ENCODE results near the gene ZNRF1. TPM values are rescaled to one million over a fixed set of nuclear protein-coding genes. Genes with fewer than 3 reads are reported as not detected.
"Not testable (repeated sequence)": the region's sequence is repeated elsewhere in the genome, so short reads cannot be mapped to it uniquely, and the experiment has no call there.

The ZNRF1 gene
- total and polyA plus RNA-seq, 2 donors from 2014 or later, result 10.8 to 23.1 TPM

GRCh38 chr16:75010427-75010826 lies 11.6 kb downstream of the ZNRF1 start:
- no peak overlapping the region for H3K4me3 ChIP-seq (ENCODE audit: low read length in 3 of 3)
- no peaks in the 10 kb centered on the region for H3K9me3 ChIP-seq (ENCODE audit: control insufficient read depth in 2 of 3, insufficient read depth in 1 of 3, low read length in 3 of 3)
- no peak overlapping the region for H3K27ac ChIP-seq (ENCODE audit: low read depth in 2 of 2, low read length in 2 of 2)
- no peaks in the 10 kb centered on the region for H3K27me3 ChIP-seq (ENCODE audit: control insufficient read depth, insufficient read depth, low read length)
- H3K36me3 ChIP-seq (ENCODE audit: control insufficient read depth in 2 of 3, insufficient read depth in 3 of 3, low read length in 3 of 3), result no peaks in the 10 kb centered on the region
- no peak for FAIRE-seq
- TF ChIP-seq, protein P1, sequence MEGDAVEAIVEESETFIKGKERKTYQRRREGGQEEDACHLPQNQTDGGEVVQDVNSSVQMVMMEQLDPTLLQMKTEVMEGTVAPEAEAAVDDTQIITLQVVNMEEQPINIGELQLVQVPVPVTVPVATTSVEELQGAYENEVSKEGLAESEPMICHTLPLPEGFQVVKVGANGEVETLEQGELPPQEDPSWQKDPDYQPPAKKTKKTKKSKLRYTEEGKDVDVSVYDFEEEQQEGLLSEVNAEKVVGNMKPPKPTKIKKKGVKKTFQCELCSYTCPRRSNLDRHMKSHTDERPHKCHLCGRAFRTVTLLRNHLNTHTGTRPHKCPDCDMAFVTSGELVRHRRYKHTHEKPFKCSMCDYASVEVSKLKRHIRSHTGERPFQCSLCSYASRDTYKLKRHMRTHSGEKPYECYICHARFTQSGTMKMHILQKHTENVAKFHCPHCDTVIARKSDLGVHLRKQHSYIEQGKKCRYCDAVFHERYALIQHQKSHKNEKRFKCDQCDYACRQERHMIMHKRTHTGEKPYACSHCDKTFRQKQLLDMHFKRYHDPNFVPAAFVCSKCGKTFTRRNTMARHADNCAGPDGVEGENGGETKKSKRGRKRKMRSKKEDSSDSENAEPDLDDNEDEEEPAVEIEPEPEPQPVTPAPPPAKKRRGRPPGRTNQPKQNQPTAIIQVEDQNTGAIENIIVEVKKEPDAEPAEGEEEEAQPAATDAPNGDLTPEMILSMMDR (IDR thresholded peaks at IDR 0.05; ENCODE audit: borderline replicate concordance, extremely low read depth, insufficient read depth), result no peak
- no peak for DNase-seq
- no peak overlapping the region for H3K9ac ChIP-seq (ENCODE audit: low read length in 3 of 3)
- peaks cover 0 to 12% (median 12%) of the 10 kb centered on the region in 3 donors for H3K4me1 ChIP-seq (ENCODE audit: control insufficient read depth in 2 of 3, insufficient read depth in 2 of 3, low read depth in 1 of 3, low read length in 3 of 3)
- intact Hi-C loops (cut with DNase I), result no loop called here

- Histone ChIP-seq H3K27ac (ENCODE audit: low read depth in 2 of 2, low read length in 2 of 2) (peak overlapping the region; percentile 87 to 89), H3K36me3 (ENCODE audit: control insufficient read depth in 2 of 3, insufficient read depth in 3 of 3, low read length in 3 of 3) (no peaks in the 10 kb centered on the region), H3K9ac (ENCODE audit: low read length in 3 of 3) (peak overlapping the region in 1 of 3 donors; percentile 43), H3K4me3 (ENCODE audit: low read length in 3 of 3) (peak overlapping the region in 1 of 3 donors; percentile 12), H3K4me1 (ENCODE audit: control insufficient read depth in 2 of 3, insufficient read depth in 2 of 3, low read depth in 1 of 3, low read length in 3 of 3) (peaks cover 0 to 12% (median 12%) of the 10 kb centered on the region in 3 donors), H3K27me3 (ENCODE audit: control insufficient read depth, insufficient read depth, low read length) (no peaks in the 10 kb centered on the region), H3K9me3 (ENCODE audit: control insufficient read depth in 2 of 3, insufficient read depth in 1 of 3, low read length in 3 of 3) (no peaks in the 10 kb centered on the region)
- TF ChIP-seq, protein P1 (IDR thresholded peaks at IDR 0.05; ENCODE audit: borderline replicate concordance, extremely low read depth, insufficient read depth), result no peak
- DNase-seq (no peak), FAIRE-seq (no peak)
- intact Hi-C loops (cut with DNase I), result no loop called here
Observed at GRCh38 chr16:75011634-75012307, 12.9 kb downstream of the ZNRF1 start.

GRCh38 chr16:75012380-75013081 lies 13.7 kb downstream of the ZNRF1 start:
- Histone ChIP-seq H3K27me3 (ENCODE audit: control insufficient read depth, insufficient read depth, low read length) (no peaks in the 10 kb centered on the region), H3K36me3 (ENCODE audit: control insufficient read depth in 2 of 3, insufficient read depth in 3 of 3, low read length in 3 of 3) (no peaks in the 10 kb centered on the region), H3K27ac (ENCODE audit: low read depth in 2 of 2, low read length in 2 of 2) (peak overlapping the region; percentile 87 to 89), H3K4me1 (ENCODE audit: control insufficient read depth in 2 of 3, insufficient read depth in 2 of 3, low read depth in 1 of 3, low read length in 3 of 3) (peaks cover 0 to 12% (median 12%) of the 10 kb centered on the region in 3 donors), H3K4me3 (ENCODE audit: low read length in 3 of 3) (peak overlapping the region in 1 of 3 donors; percentile 12), H3K9me3 (ENCODE audit: control insufficient read depth in 2 of 3, insufficient read depth in 1 of 3, low read length in 3 of 3) (no peaks in the 10 kb centered on the region), H3K9ac (ENCODE audit: low read length in 3 of 3) (peak overlapping the region in 1 of 3 donors; percentile 43)
- FAIRE-seq, result no peak
- TF ChIP-seq, protein P1 (IDR thresholded peaks at IDR 0.05; ENCODE audit: borderline replicate concordance, extremely low read depth, insufficient read depth), result no peak
- intact Hi-C loops (cut with DNase I), result no loop called here
- DNase-seq, result peak in 1 of 5 donors; percentile 41

- H3K9ac ChIP-seq (ENCODE audit: low read length in 3 of 3); DNase-seq; H3K36me3 ChIP-seq (ENCODE audit: control insufficient read depth in 2 of 3, insufficient read depth in 3 of 3, low read length in 3 of 3); intact Hi-C loops (cut with DNase I); H3K4me3 ChIP-seq (ENCODE audit: low read length in 3 of 3); H3K9me3 ChIP-seq (ENCODE audit: control insufficient read depth in 2 of 3, insufficient read depth in 1 of 3, low read length in 3 of 3); FAIRE-seq; H3K27me3 ChIP-seq (ENCODE audit: control insufficient read depth, insufficient read depth, low read length): not testable (repeated sequence)
- peak overlapping the region in 1 of 2 donors; percentile 89 for H3K27ac ChIP-seq (ENCODE audit: low read depth in 2 of 2, low read length in 2 of 2)
- peaks cover 0 to 16% (median 12%) of the 10 kb centered on the region in 3 donors for H3K4me1 ChIP-seq (ENCODE audit: control insufficient read depth in 2 of 3, insufficient read depth in 2 of 3, low read depth in 1 of 3, low read length in 3 of 3)
Observed at GRCh38 chr16:75013123-75013522, 14.3 kb downstream of the ZNRF1 start.
